SW480 (cell line): Measurements from ENCODE around the gene DIMT1.

ENCODE experiments used
- DNase-seq: peaks from one replicate; pipeline ENCODE4 v3.0.0-alpha.2; 2016; ENCODE audit warnings: low spot score

Gene DIMT1

GRCh38 chr5:62369039-62369438 is 34.7 kb downstream of the DIMT1 start:
- no peak for DNase-seq

- no peak for DNase-seq
Observed at GRCh38 chr5:62362701-62363100, 41.0 kb downstream of the DIMT1 start.

GRCh38 chr5:62354028-62354874 is 49.5 kb downstream of the DIMT1 start:
- peak; percentile 63 for DNase-seq

GRCh38 chr5:62348723-62349481 is 54.8 kb downstream of the DIMT1 start:
- no peak for DNase-seq

GRCh38 chr5:62347928-62348327 is 55.8 kb downstream of the DIMT1 start:
- no peak for DNase-seq

- DNase-seq, result no peak
Observed at GRCh38 chr5:62346748-62347147, 57.0 kb downstream of the DIMT1 start.

GRCh38 chr5:62343428-62343827 is 60.3 kb downstream of the DIMT1 start:
- DNase-seq, result no peak

GRCh38 chr5:62342476-62342837 is 61.2 kb downstream of the DIMT1 start:
- DNase-seq, result no peak

GRCh38 chr5:62341783-62342475 is 61.8 kb downstream of the DIMT1 start:
- DNase-seq, result no peak

- DNase-seq, result no peak
Observed at GRCh38 chr5:62340979-62341378, 62.7 kb downstream of the DIMT1 start.

GRCh38 chr5:62340392-62340791 is 63.3 kb downstream of the DIMT1 start:
- peak; percentile 25 for DNase-seq
